ENCODE data around the gene MEIOB.
"Not testable (repeated sequence)": the region's sequence is repeated elsewhere in the genome, so short reads cannot be mapped to it uniquely, and the experiment has no call there.

The MEIOB gene

GRCh38 chr16:1877804-1878203 lies 5.8 kb upstream of the MEIOB start:
- DNase-seq (ENCODE audit: low read depth, low spot score): no peak

- DNase-seq (ENCODE audit: low read depth, low spot score): no peak
Observed at GRCh38 chr16:1877089-1877488, 5.1 kb upstream of the MEIOB start.

GRCh38 chr16:1876468-1876867 lies 4.5 kb upstream of the MEIOB start:
- no peak for DNase-seq (ENCODE audit: low read depth, low spot score)

GRCh38 chr16:1876066-1876465 lies 4.1 kb upstream of the MEIOB start:
- not testable (repeated sequence) for DNase-seq (ENCODE audit: low read depth, low spot score)

GRCh38 chr16:1874854-1875253 lies 2.9 kb upstream of the MEIOB start:
- DNase-seq (ENCODE audit: low read depth, low spot score): no peak

GRCh38 chr16:1870365-1871082 lies 1.4 kb downstream of the MEIOB start:
- no peak for DNase-seq (ENCODE audit: low read depth, low spot score)

GRCh38 chr16:1865902-1866690 lies 5.9 kb downstream of the MEIOB start:
- DNase-seq (ENCODE audit: low read depth, low spot score): no peak

- DNase-seq (ENCODE audit: low read depth, low spot score): no peak
Observed at GRCh38 chr16:1863681-1864460, 8.1 kb downstream of the MEIOB start.

GRCh38 chr16:1862394-1862793 lies 9.6 kb downstream of the MEIOB start:
- DNase-seq (ENCODE audit: low read depth, low spot score): no peak

- no peak for DNase-seq (ENCODE audit: low read depth, low spot score)
Observed at GRCh38 chr16:1861730-1862129, 10.2 kb downstream of the MEIOB start.

GRCh38 chr16:1859650-1860049 lies 12.3 kb downstream of the MEIOB start:
- DNase-seq (ENCODE audit: low read depth, low spot score): no peak

- no peak for DNase-seq (ENCODE audit: low read depth, low spot score)
Observed at GRCh38 chr16:1858189-1858865, 13.6 kb downstream of the MEIOB start.

GRCh38 chr16:1857433-1858097 lies 14.4 kb downstream of the MEIOB start:
- no peak for DNase-seq (ENCODE audit: low read depth, low spot score)

- no peak for DNase-seq (ENCODE audit: low read depth, low spot score)
Observed at GRCh38 chr16:1851793-1852192, 20.2 kb downstream of the MEIOB start.

GRCh38 chr16:1850981-1851380 lies 21.0 kb downstream of the MEIOB start:
- no peak for DNase-seq (ENCODE audit: low read depth, low spot score)

GRCh38 chr16:1846416-1846815 lies 25.5 kb downstream of the MEIOB start:
- DNase-seq (ENCODE audit: low read depth, low spot score): no peak

GRCh38 chr16:1845985-1846384 lies 26.0 kb downstream of the MEIOB start:
- DNase-seq (ENCODE audit: low read depth, low spot score): no peak

GRCh38 chr16:1839554-1839953 lies 32.4 kb downstream of the MEIOB start:
- DNase-seq (ENCODE audit: low read depth, low spot score): no peak

- DNase-seq (ENCODE audit: low read depth, low spot score): no peak
Observed at GRCh38 chr16:1834096-1834495, 37.9 kb downstream of the MEIOB start.

GRCh38 chr16:1832838-1833454 lies 39.0 kb downstream of the MEIOB start:
- DNase-seq (ENCODE audit: low read depth, low spot score): no peak
